Measurements from ENCODE around the gene BIRC5. TPM values are rescaled to one million over a fixed set of nuclear protein-coding genes. Genes with fewer than 3 reads are reported as not detected.

The BIRC5 gene
- total RNA-seq, 4 donors from 2014 or later = 0.44 to 3.3 TPM; not detected in 2

GRCh38 chr17:78206298-78206697 is 7.8 kb upstream of the BIRC5 start:
- in situ Hi-C loops (cut with MboI; ENCODE audit: low sequenced_read_pairs in 4 of 4) (no loop called here), intact Hi-C loops (cut with DNase I; ENCODE audit: low total_unique reads) (no loop called here)
- no peaks in the 10 kb centered on the region for H3K27me3 ChIP-seq
- no peaks in the 10 kb centered on the region for H3K36me3 ChIP-seq
- TF ChIP-seq CTCF (IDR thresholded peaks at IDR 0.05 in 4 of 5, conservative IDR thresholded peaks at IDR 0.05 in 1 of 5) = no peak
- TF ChIP-seq POLR2A (IDR thresholded peaks at IDR 0.05) = no peak
- ATAC-seq (no peak), DNase-seq (no peak)
- no peaks in the 10 kb centered on the region for H3K4me1 ChIP-seq
- no peak overlapping the region for H3K4me3 ChIP-seq
- H3K27ac ChIP-seq = no peak overlapping the region
- no peaks in the 10 kb centered on the region for H3K9me3 ChIP-seq

- no peak for ATAC-seq
These were observed 5.6 kb upstream of the BIRC5 start for GRCh38 chr17:78208486-78208885.

GRCh38 chr17:78210111-78210510 is 3.9 kb upstream of the BIRC5 start:
- TF ChIP-seq CTCF (IDR thresholded peaks at IDR 0.05 in 4 of 5, conservative IDR thresholded peaks at IDR 0.05 in 1 of 5) (no peak), POLR2A (IDR thresholded peaks at IDR 0.05) (no peak)
- intact Hi-C loops (cut with DNase I; ENCODE audit: low total_unique reads) = no loop called here
- Histone ChIP-seq H3K36me3 (no peaks in the 10 kb centered on the region), H3K4me1 (peaks cover 5% of the 10 kb centered on the region in 2 donors), H3K9me3 (no peaks in the 10 kb centered on the region), H3K27me3 (no peaks in the 10 kb centered on the region), H3K27ac (no peak overlapping the region), H3K4me3 (no peak overlapping the region)
- no peak for ATAC-seq
- no peak for DNase-seq
- in situ Hi-C loops (cut with MboI; ENCODE audit: low sequenced_read_pairs in 4 of 4) = no loop called here

More at GRCh38 chr17:78208486-78208885, 5.6 kb upstream of the BIRC5 start:
- TF ChIP-seq CTCF (IDR thresholded peaks at IDR 0.05 in 4 of 5, conservative IDR thresholded peaks at IDR 0.05 in 1 of 5) (no peak), POLR2A (IDR thresholded peaks at IDR 0.05) (no peak)
- Histone ChIP-seq H3K4me3 (no peak overlapping the region), H3K9me3 (no peaks in the 10 kb centered on the region), H3K27me3 (no peaks in the 10 kb centered on the region), H3K4me1 (no peaks in the 10 kb centered on the region), H3K36me3 (no peaks in the 10 kb centered on the region), H3K27ac (no peak overlapping the region)
- in situ Hi-C loops (cut with MboI; ENCODE audit: low sequenced_read_pairs in 4 of 4) = no loop called here
- no peak for DNase-seq
- intact Hi-C loops (cut with DNase I; ENCODE audit: low total_unique reads) = no loop called here

GRCh38 chr17:78211032-78211431 is 3.0 kb upstream of the BIRC5 start:
- Histone ChIP-seq H3K4me1 (peaks cover 5% of the 10 kb centered on the region in 2 donors), H3K27ac (no peak overlapping the region), H3K4me3 (no peak overlapping the region), H3K9me3 (no peaks in the 10 kb centered on the region), H3K27me3 (no peaks in the 10 kb centered on the region), H3K36me3 (no peaks in the 10 kb centered on the region)
- intact Hi-C loops (cut with DNase I; ENCODE audit: low total_unique reads) = no loop called here
- no peak for TF ChIP-seq POLR2A (IDR thresholded peaks at IDR 0.05)
- ATAC-seq (no peak), DNase-seq (no peak)
- in situ Hi-C loops (cut with MboI; ENCODE audit: low sequenced_read_pairs in 4 of 4) = no loop called here

GRCh38 chr17:78214706-78215061 is 631 bp downstream of the BIRC5 start:
- Histone ChIP-seq H3K36me3 (no peaks in the 10 kb centered on the region), H3K27me3 (no peaks in the 10 kb centered on the region), H3K4me1 (peaks cover 5% of the 10 kb centered on the region in 2 donors), H3K4me3 (peak overlapping the region in 3 of 4 donors; percentile 59 to 71 (median 67)), H3K9me3 (no peaks in the 10 kb centered on the region), H3K27ac (no peak overlapping the region)
- in situ Hi-C loops (cut with MboI; ENCODE audit: low sequenced_read_pairs in 4 of 4) = no loop called here
- intact Hi-C loops (cut with DNase I; ENCODE audit: low total_unique reads) = loop anchor here (1.0 kb wide), 1 partner anchor 40 kb away; no protein-coding TSS in a partner anchor
- TF ChIP-seq POLR2A (IDR thresholded peaks at IDR 0.05) = no peak
- no peak for TF ChIP-seq CTCF (IDR thresholded peaks at IDR 0.05 in 4 of 5, conservative IDR thresholded peaks at IDR 0.05 in 1 of 5)
- DNase-seq (no peak), ATAC-seq (no peak)

All from gastrocnemius medialis (tissue), 4 donors.